AG10803 (cell line): ENCODE data around the gene RBPMS2.
"Not testable (repeated sequence)": the region's sequence is repeated elsewhere in the genome, so short reads cannot be mapped to it uniquely, and the experiment has no call there.

Experiments
- DNase-seq: peaks from one replicate; pipeline ENCODE4 v3.0.0; 2010; ENCODE audit warnings: low read depth
- H3K4me3 ChIP-seq: 2 replicates; pipeline ENCODE4 v1.5.1; 2011; ENCODE audit warnings: mild to moderate bottlenecking, low read length, control low read depth
- CTCF ChIP-seq: conservative IDR thresholded peaks from 2 replicates; pipeline ENCODE4 v1.5.1; 2011; ENCODE audit warnings: mild to moderate bottlenecking, low read length, control low read depth, inconsistent platforms

RBPMS2 gene

DNA sequence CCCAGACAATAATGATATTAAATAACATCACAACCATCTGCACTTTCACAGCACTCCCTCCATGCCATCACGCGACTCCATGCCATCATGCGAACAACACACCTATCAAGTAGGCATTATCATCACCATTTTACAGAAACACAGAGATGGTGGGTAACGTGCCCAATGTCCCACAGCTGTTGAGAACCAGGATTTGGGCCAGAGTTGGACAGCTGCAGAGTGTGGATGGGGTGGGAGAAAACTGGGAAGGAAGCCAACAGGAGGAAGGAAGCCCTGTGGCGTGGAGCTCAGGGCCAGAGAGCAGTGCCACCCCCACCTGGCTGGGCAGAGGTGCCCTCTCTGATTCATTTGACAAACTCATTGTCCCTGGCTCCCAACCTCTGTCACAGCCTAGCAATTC lies 29.0 kb downstream of the RBPMS2 start:
- DNase-seq: no peak
- no peak for TF ChIP-seq CTCF
- no peak overlapping the region for H3K4me3 ChIP-seq

GRCh38 chr15:64743691-64744090 lies 31.7 kb downstream of the RBPMS2 start:
- DNase-seq: no peak
- TF ChIP-seq CTCF: no peak
- H3K4me3 ChIP-seq: no peak overlapping the region

DNA sequence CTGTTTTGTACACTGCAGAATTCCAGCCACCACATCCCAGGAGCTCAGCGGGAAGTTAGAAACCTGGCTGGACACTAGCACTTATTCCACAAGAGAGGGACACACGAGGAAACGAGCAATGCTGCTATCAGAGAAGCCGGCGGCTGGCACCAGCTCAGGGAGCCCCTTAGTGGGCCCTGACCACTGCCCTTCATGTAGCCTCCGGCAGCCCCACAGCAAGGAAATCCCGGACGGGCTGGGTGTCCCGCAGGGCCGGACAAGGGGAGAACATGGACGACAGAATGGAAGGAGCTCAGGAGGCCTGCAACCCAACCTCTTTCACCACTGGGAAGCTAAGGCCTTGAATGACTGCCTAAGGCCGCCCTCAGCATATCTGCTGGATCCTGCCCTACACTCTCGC lies 32.5 kb downstream of the RBPMS2 start:
- no peak overlapping the region for H3K4me3 ChIP-seq
- TF ChIP-seq CTCF: no peak
- DNase-seq: no peak

GRCh38 chr15:64742385-64742784 lies 33.0 kb downstream of the RBPMS2 start:
- no peak for TF ChIP-seq CTCF
- DNase-seq: no peak
- H3K4me3 ChIP-seq: no peak overlapping the region

DNA sequence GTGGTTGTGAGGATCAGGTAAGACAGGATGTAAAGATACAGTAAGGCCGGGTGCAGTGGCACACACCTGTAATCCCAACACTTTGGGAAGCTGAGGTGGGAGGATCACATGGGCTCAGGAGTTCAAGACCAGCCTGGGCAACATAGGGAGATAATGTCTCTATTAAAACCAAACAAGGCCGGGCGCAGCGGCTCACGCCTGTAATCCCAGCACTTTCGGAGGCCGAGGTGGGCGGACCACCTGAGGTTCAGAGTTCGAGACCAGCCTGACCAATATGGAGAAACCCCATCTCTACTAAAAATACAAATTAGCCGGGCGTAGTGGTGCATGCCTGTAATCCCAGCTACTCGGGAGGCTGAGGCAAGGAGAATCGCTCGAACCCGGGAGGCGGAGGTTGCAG lies 33.7 kb downstream of the RBPMS2 start:
- not testable (repeated sequence) for H3K4me3 ChIP-seq, DNase-seq

GRCh38 chr15:64740311-64741170 lies 34.8 kb downstream of the RBPMS2 start:
- peak; percentile 33 for TF ChIP-seq CTCF
- H3K4me3 ChIP-seq: no peak overlapping the region
- peak; percentile 54 for DNase-seq

- no peak overlapping the region for H3K4me3 ChIP-seq
- no peak for TF ChIP-seq CTCF
- no peak for DNase-seq
Observed at GRCh38 chr15:64739577-64740143, 35.7 kb downstream of the RBPMS2 start.
